Activated CD8-positive, alpha-beta memory T cell treated with anti-CD3 and anti-CD28 coated beads, Interleukin-2, amount 10 ng/mL, durations not matched to agents 7 days and 5 days (primary cell): Measurements from ENCODE around the gene RAI1. TPM values are rescaled to one million over a fixed set of nuclear protein-coding genes. Genes with fewer than 3 reads are reported as not detected.
"Not testable (repeated sequence)": the region's sequence is repeated elsewhere in the genome, so short reads cannot be mapped to it uniquely, and the experiment has no call there.

Experiments used
- ATAC-seq: fragments of 150-1000 bp; cut with Tn5 transposase; one replicate; pipeline ENCODE4 v1.10.0; 2021; ENCODE audit warnings: moderate library complexity
- CTCF ChIA-PET: fragments of 350-600 bp; sonication (Branson Sonifier 250); formaldehyde crosslinking; loops from one replicate; lab custom pipeline; 2021; ENCODE audit warnings: antibody characterized with exemption; lab: Charles Lee
- DNase-seq: peaks from one replicate; pipeline ENCODE4 v3.0.0-alpha.2; 2020
- H3K27ac Mint-ChIP-seq: one replicate; pipeline ENCODE4 v1.8.0; 2021; ENCODE audit warnings: mild to moderate bottlenecking, mixed read lengths
- H3K27me3 Mint-ChIP-seq: one replicate; pipeline ENCODE4 v1.8.0; 2021; ENCODE audit warnings: mixed read lengths
- H3K36me3 Mint-ChIP-seq: one replicate; pipeline ENCODE4 v1.8.0; 2021; ENCODE audit warnings: mild to moderate bottlenecking, mixed read lengths
- H3K4me1 Mint-ChIP-seq: one replicate; pipeline ENCODE4 v1.8.0; 2021; ENCODE audit warnings: mixed read lengths
- H3K4me3 Mint-ChIP-seq: one replicate; pipeline ENCODE4 v1.8.0; 2021; ENCODE audit warnings: mild to moderate bottlenecking, moderate library complexity, mixed read lengths
- H3K9me3 Mint-ChIP-seq: one replicate; pipeline ENCODE4 v1.8.0; 2022; ENCODE audit warnings: low read depth, mixed read lengths
- total RNA-seq, 2 experiments: library from RNA; stranded (reverse); gene quantifications; one replicate each; pipeline ENCODE4 v1.2.3, GENCODE V29; 2021

Gene RAI1
- total RNA-seq, 2 experiments from 2014 or later = 17.4 to 24.4 TPM

DNA sequence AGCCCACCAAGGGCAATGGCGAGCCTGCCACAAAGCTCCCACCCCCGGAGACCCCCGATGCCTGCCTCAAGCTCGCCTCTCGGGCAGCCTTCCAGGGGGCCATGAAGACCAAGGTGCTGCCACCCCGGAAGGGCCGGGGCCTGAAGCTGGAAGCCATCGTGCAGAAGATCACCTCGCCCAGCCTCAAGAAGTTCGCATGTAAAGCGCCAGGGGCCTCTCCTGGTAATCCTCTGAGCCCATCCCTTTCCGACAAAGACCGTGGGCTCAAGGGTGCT, 115.5 kb downstream of the RAI1 start:
- H3K4me3 Mint-ChIP-seq = no peak overlapping the region
- H3K4me1 Mint-ChIP-seq = peaks cover 21% of the 10 kb centered on the region
- DNase-seq (no peak), ATAC-seq (no peak)
- no peaks in the 10 kb centered on the region for H3K27me3 Mint-ChIP-seq
- CTCF ChIA-PET = no interaction called here
- H3K9me3 Mint-ChIP-seq = no peaks in the 10 kb centered on the region
- H3K36me3 Mint-ChIP-seq = peaks cover 2% of the 10 kb centered on the region
- H3K27ac Mint-ChIP-seq = no peak overlapping the region

DNA sequence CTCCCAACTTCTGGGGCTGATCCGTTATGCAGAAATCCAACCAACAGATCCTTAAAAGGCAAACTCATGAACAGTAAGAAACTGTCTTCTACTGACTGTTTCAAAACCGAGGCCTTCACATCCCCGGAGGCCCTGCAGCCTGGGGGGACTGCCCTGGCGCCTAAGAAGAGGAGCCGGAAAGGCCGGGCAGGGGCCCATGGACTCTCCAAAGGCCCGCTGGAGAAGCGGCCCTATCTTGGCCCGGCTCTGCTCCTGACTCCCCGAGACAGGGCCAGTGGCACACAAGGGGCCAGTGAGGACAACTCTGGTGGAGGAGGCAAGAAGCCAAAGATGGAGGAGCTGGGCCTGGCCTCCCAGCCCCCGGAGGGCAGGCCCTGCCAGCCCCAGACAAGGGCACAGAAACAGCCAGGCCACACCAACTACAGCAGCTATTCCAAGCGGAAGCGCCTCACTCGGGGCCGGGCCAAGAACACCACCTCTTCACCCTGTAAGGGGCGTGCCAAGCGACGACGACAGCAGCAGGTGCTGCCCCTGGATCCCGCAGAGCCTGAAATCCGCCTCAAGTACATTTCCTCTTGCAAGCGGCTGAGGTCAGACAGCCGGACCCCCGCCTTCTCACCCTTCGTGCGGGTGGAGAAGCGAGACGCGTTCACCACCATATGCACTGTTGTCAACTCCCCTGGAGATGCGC, 116.0 kb downstream of the RAI1 start:
- no peak overlapping the region for H3K4me3 Mint-ChIP-seq
- peaks cover 2% of the 10 kb centered on the region for H3K36me3 Mint-ChIP-seq
- H3K4me1 Mint-ChIP-seq = peaks cover 18% of the 10 kb centered on the region
- DNase-seq (no peak), ATAC-seq (no peak)
- H3K9me3 Mint-ChIP-seq = no peaks in the 10 kb centered on the region
- CTCF ChIA-PET = no interaction called here
- H3K27ac Mint-ChIP-seq = no peak overlapping the region
- H3K27me3 Mint-ChIP-seq = no peaks in the 10 kb centered on the region

DNA sequence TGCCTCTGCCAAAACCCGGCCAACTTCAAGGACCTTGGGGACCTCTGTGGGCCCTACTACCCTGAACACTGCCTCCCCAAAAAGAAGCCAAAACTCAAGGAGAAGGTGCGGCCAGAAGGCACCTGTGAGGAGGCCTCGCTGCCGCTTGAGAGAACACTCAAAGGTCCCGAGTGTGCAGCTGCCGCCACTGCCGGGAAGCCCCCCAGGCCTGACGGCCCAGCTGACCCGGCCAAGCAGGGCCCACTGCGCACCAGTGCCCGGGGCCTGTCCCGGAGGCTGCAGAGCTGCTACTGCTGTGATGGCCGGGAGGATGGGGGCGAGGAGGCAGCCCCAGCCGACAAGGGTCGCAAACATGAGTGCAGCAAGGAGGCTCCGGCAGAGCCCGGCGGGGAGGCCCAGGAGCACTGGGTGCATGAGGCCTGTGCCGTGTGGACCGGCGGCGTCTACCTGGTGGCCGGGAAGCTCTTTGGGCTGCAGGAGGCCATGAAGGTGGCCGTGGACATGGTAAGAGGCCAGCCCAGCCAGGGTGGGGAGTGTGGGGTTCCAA, 116.8 kb downstream of the RAI1 start:
- Mint-ChIP-seq H3K4me1 (peaks cover 10% of the 10 kb centered on the region), H3K9me3 (no peaks in the 10 kb centered on the region), H3K4me3 (no peak overlapping the region), H3K36me3 (peaks cover 2% of the 10 kb centered on the region), H3K27me3 (no peaks in the 10 kb centered on the region), H3K27ac (no peak overlapping the region)
- no peak for DNase-seq
- no peak for ATAC-seq
- CTCF ChIA-PET = no interaction called here

DNA sequence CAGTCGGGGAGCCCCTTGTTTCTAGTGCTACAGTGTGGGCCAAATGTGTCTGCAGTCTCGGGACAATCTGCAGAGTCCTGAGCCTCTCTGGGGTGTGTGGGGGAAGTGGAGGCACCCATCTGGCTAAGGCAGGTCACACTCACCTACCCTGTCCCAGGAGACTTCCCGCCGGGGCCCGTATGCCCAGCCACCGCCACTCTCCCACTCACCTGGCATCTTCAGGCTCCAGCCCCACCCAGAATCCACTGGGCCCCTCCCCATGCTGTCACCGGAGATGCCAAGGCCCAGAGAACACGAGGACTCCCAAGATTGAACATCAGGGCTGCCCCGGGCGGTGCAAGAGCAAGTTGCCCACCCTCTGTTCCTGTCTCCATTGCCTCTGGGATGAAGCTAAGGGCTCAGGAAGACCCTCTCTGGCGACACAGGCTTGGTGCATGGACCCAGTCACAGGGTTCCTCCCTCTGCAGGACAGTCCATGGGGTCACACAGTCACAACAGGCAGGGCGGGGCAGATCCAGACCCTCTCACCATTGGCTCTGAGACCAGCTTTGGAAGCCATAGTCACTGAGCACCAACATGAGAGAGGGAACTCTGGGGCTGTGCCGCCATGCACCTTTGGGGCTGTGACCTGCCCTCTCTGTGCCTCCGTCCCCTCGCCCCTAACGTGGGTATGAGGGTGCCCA, 117.5 kb downstream of the RAI1 start:
- H3K27ac Mint-ChIP-seq = no peak overlapping the region
- H3K36me3 Mint-ChIP-seq = peaks cover 2% of the 10 kb centered on the region
- CTCF ChIA-PET = no interaction called here
- DNase-seq (no peak), ATAC-seq (no peak)
- no peaks in the 10 kb centered on the region for H3K27me3 Mint-ChIP-seq
- no peaks in the 10 kb centered on the region for H3K9me3 Mint-ChIP-seq
- peaks cover 4% of the 10 kb centered on the region for H3K4me1 Mint-ChIP-seq
- H3K4me3 Mint-ChIP-seq = no peak overlapping the region

DNA sequence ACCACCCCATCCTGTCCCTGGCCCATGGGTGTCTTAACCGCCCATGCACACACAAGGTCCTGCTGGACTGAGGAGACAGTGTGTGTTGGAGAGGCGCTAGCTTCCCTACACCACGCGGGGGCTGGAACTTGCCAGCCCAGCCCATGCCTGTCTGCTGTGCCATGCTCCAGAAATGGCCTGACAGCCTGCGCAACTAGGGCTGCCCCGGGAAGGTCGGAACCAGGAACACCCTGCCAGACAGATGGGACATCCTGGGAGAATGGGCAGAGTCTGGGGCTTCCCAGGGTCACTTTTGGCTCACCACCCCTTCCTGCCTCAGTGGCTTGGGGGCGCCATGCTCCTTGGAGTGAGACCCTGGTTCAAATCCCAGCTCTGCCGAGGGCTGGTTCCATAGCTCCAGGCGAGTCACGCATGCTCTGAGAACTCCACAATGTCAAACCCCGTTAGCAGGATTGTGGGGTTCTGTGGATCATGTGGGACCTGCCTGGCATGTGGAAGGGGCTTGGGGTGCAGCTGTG, 119.3 kb downstream of the RAI1 start:
- CTCF ChIA-PET = interaction anchor here (0.8 to 1.8 kb wide), 3 partner anchors 11 to 118 kb away, joined by 3 to 10 read pairs (median 7); no protein-coding TSS in a partner anchor
- DNase-seq (no peak), ATAC-seq (no peak)
- Mint-ChIP-seq H3K36me3 (no peaks in the 10 kb centered on the region), H3K4me3 (no peak overlapping the region), H3K4me1 (no peaks in the 10 kb centered on the region), H3K27me3 (no peaks in the 10 kb centered on the region), H3K27ac (no peak overlapping the region), H3K9me3 (no peaks in the 10 kb centered on the region)

DNA sequence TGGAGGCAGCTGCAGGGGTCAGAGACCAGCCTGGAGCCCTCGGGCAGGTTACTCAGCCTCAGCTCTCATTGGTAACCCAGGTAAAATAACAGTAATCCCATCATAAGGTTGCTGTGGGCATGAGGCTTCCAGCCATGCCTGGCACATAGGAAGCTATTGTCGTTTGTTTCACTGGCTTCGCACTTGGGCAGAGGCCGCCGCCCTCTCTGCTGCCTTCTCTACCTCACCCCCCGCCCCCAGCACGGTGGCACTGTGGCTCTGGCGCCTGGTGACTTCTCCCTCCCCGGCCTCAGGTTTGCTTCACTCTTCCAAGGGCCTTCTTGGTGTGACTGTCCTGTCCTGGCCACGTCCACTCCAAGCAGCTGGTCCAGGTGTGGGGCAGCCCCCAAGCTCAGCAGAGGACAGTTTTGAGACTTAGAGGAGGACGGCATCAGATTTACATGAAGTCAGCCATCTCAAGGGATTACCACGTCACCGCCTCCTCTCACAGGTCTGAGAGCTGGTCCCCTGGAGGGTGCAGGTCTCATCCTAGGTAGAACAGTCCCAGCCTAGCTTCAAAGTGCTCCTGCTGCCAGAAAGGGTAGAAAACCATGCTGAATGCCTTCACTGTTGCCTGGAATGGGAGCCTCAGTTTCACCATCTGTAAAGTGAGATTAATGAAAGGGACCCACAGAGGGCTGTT, 120.7 kb downstream of the RAI1 start:
- H3K27me3 Mint-ChIP-seq = no peaks in the 10 kb centered on the region
- H3K36me3 Mint-ChIP-seq = no peaks in the 10 kb centered on the region
- CTCF ChIA-PET = interaction anchor here (1.8 kb wide), 2 partner anchors 9 to 11 kb away, joined by 7 to 10 read pairs; no protein-coding TSS in a partner anchor
- DNase-seq (no peak), ATAC-seq (no peak)
- no peak overlapping the region for H3K27ac Mint-ChIP-seq
- H3K4me1 Mint-ChIP-seq = no peaks in the 10 kb centered on the region
- H3K9me3 Mint-ChIP-seq = no peaks in the 10 kb centered on the region
- no peak overlapping the region for H3K4me3 Mint-ChIP-seq

DNA sequence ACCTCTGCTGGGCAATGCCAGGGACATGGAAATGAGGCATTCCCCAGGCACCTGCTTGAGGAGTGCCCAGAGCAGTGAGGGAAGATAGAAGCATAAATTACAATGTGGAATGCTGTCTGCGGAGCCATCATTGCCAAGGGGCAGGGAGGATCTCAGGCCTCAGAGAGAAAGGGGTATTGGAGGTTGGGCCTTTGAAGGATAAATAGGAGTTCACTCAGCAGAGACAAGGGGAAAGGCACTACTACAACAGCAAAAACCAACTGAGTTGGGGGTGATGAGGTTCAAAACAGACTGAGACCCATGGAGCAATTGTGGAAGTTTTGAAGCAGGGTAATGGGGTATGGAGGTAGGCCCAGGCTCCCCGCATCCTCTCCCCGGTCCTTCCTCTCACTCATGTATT, 122.7 kb downstream of the RAI1 start:
- Mint-ChIP-seq H3K4me1 (peaks cover 11% of the 10 kb centered on the region), H3K9me3 (no peaks in the 10 kb centered on the region), H3K36me3 (no peaks in the 10 kb centered on the region), H3K27ac (no peak overlapping the region), H3K27me3 (no peaks in the 10 kb centered on the region), H3K4me3 (no peak overlapping the region)
- ATAC-seq (no peak), DNase-seq (no peak)
- CTCF ChIA-PET = interaction anchor here (0.7 to 1.2 kb wide), 2 partner anchors 8 to 115 kb away, joined by 3 read pairs; no protein-coding TSS in a partner anchor

DNA sequence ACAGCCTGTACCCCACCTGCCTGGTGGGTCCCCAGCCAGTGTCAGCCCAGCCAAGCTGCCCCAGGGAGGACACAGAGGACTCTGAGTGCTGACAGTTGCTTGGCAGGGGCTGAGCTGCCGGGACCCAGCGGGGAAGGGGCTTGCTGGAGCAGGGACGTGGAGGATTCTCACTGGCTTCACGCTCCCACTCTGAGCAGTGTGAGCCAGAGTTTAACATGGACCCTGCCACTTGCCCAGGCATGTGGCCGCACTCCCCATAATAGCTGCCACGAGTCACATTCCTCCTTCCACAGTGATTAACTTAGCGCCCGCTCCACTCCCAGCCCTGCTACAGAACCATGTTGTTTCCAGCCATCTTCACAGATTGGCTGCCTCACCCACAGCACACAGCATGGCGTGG, 124.3 kb downstream of the RAI1 start:
- H3K4me1 Mint-ChIP-seq = peaks cover 14% of the 10 kb centered on the region

DNA sequence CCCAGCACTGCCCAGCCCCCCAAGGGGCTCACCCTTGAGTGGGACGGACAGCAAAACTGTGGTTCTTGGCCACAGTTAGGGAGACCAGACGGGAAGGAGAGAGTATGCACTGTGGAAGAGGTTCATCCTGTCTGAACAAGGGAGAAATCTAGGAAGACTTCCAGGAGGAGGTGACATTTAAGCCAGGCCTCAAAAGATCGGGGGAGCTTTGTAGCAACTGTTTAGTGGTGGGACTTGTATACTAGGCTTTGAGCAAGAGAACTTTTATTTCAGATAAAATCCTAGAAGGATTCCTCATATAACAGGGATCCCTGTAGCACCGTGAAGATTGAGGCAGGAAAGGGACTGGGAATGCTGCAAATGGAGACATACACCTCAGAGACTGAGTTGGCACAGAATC, 124.8 kb downstream of the RAI1 start:
- Mint-ChIP-seq H3K36me3 (peaks cover 7% of the 10 kb centered on the region), H3K27me3 (no peaks in the 10 kb centered on the region), H3K9me3 (no peaks in the 10 kb centered on the region), H3K27ac (no peak overlapping the region), H3K4me1 (peaks cover 14% of the 10 kb centered on the region), H3K4me3 (no peak overlapping the region)
- ATAC-seq = no peak
- CTCF ChIA-PET = interaction anchor here (0.9 to 1.3 kb wide), 4 partner anchors 12 to 54 kb away, joined by 3 to 5 read pairs (median 3); no protein-coding TSS in a partner anchor
- no peak for DNase-seq

More for the DNA sequence above, 124.3 kb downstream of the RAI1 start:
- no peaks in the 10 kb centered on the region for H3K9me3 Mint-ChIP-seq
- H3K4me3 Mint-ChIP-seq = no peak overlapping the region
- DNase-seq (no peak), ATAC-seq (no peak)
- CTCF ChIA-PET = interaction anchor here (1.1 to 1.3 kb wide), 2 partner anchors 12 to 48 kb away, joined by 3 read pairs; no protein-coding TSS in a partner anchor
- no peaks in the 10 kb centered on the region for H3K27me3 Mint-ChIP-seq
- H3K27ac Mint-ChIP-seq = no peak overlapping the region
- peaks cover 4% of the 10 kb centered on the region for H3K36me3 Mint-ChIP-seq

DNA sequence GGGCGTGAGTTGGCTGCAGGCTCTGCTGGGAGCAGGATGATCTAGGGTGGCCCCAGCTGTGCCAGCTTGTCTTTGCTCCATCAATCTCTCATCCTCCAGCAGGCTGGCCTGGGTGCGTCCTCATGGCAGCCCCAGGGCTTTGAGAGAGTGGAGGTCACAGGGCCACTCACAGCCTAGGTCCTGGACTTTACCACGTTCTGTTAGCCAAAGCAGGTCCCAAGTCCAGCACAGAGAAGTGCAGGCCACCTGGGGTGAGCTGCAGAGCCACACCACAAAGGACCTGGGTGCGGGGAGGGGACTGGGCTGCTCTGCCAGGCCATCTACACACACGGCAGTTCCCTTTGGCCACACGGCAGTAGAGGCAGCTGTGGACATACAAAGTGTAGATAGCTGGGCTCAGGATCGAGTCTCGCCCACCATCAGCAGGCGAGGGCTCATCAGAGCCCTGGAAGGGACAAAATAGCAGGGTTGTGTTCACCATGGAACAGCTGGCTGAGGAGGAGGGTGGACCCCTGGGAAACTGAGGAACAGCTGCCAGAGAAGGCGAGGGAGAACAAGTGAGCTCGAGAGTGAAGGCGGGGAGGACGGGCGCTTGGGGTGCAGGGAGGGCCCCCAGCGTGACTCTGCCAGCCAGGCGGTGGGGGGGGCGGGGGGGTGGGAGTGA, 125.5 kb downstream of the RAI1 start:
- H3K27me3 Mint-ChIP-seq = no peaks in the 10 kb centered on the region
- peaks cover 10% of the 10 kb centered on the region for H3K36me3 Mint-ChIP-seq
- CTCF ChIA-PET = interaction anchor here (0.9 to 1.3 kb wide), 6 partner anchors 11 to 53 kb away, joined by 3 to 5 read pairs (median 3); partner anchors contain the start of gene SREBF1
- peaks cover 17% of the 10 kb centered on the region for H3K4me1 Mint-ChIP-seq
- ATAC-seq = no peak
- DNase-seq = no peak
- no peak overlapping the region for H3K27ac Mint-ChIP-seq
- no peak overlapping the region for H3K4me3 Mint-ChIP-seq
- no peaks in the 10 kb centered on the region for H3K9me3 Mint-ChIP-seq

DNA sequence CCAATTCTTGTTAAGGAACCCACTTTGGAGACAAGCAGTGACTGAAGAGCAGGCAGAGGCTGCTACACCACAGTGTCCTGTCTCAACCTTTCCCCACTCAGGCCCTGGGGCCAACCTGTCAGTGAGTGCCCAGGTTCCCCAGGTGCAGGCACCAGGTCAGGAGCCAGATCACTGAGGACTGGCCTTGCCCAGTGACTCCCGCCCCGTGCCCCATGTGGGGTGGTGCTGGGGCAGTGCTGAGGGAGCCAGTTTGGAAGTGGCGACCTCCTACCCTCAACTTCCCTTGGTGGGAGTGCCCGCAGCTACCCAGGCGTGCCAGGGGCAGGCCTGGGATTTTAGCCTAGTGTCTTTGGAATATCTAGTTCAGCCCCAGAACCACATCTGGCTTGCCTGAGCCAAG, 126.2 kb downstream of the RAI1 start:
- DNase-seq (no peak), ATAC-seq (no peak)
- Mint-ChIP-seq H3K27me3 (no peaks in the 10 kb centered on the region), H3K4me3 (no peak overlapping the region), H3K27ac (no peak overlapping the region), H3K9me3 (no peaks in the 10 kb centered on the region), H3K36me3 (peaks cover 10% of the 10 kb centered on the region), H3K4me1 (peaks cover 23% of the 10 kb centered on the region)
- CTCF ChIA-PET = interaction anchor here (1.0 to 2.5 kb wide), 3 partner anchors 29 to 53 kb away, joined by 3 to 12 read pairs (median 3); partner anchors contain the start of gene SREBF1

DNA sequence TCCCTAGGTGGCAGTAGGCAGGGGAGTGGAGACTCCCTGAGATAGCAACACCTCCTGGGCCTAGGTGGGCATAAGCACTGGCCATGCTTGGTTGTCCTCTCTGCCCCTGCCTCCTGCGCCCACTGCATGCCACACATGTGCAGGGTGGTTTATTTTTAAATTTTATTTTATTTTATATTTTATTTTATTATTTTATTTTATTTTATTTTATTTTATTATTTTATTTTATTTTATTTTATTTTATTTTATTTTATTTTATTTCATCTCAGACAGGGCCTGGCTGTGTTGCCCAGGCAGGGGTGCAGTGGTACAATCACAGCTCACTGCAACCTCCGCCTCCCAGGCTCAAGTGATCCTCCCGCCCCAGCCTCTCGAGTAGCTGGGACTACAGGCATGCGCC, 126.9 kb downstream of the RAI1 start:
- H3K4me1 Mint-ChIP-seq = peaks cover 25% of the 10 kb centered on the region
- DNase-seq, ATAC-seq, H3K9me3 Mint-ChIP-seq, H3K27me3 Mint-ChIP-seq, H3K4me3 Mint-ChIP-seq, H3K27ac Mint-ChIP-seq: not testable (repeated sequence)
- CTCF ChIA-PET = interaction anchor here (0.7 to 2.5 kb wide), 3 partner anchors 53 to 220 kb away, joined by 3 to 12 read pairs (median 3); no protein-coding TSS in a partner anchor
- peaks cover 14% of the 10 kb centered on the region for H3K36me3 Mint-ChIP-seq
